ENCODE measurements around the gene DEPDC5. TPM values are rescaled to one million over a fixed set of nuclear protein-coding genes. Genes with fewer than 3 reads are reported as not detected.
"Not testable (repeated sequence)": the region's sequence is repeated elsewhere in the genome, so short reads cannot be mapped to it uniquely, and the experiment has no call there.

DEPDC5 gene
- total and polyA plus RNA-seq, 12 donors = 14.4 to 35.9 (median 23.1) TPM

GRCh38 chr22:31752096-31752847 is 1.5 kb upstream of the DEPDC5 start:
- 79 to 82% (median 80%) methylated on average over 7 of the region's 7 CpGs for WGBS, 4 donors
- no peak for TF ChIP-seq POLR2A (IDR thresholded peaks at IDR 0.05)
- TF ChIP-seq, protein P1, sequence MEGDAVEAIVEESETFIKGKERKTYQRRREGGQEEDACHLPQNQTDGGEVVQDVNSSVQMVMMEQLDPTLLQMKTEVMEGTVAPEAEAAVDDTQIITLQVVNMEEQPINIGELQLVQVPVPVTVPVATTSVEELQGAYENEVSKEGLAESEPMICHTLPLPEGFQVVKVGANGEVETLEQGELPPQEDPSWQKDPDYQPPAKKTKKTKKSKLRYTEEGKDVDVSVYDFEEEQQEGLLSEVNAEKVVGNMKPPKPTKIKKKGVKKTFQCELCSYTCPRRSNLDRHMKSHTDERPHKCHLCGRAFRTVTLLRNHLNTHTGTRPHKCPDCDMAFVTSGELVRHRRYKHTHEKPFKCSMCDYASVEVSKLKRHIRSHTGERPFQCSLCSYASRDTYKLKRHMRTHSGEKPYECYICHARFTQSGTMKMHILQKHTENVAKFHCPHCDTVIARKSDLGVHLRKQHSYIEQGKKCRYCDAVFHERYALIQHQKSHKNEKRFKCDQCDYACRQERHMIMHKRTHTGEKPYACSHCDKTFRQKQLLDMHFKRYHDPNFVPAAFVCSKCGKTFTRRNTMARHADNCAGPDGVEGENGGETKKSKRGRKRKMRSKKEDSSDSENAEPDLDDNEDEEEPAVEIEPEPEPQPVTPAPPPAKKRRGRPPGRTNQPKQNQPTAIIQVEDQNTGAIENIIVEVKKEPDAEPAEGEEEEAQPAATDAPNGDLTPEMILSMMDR (IDR thresholded peaks at IDR 0.05) = no peak
- Histone ChIP-seq H3K27me3 (no peaks in the 10 kb centered on the region), H3K9me3 (replicated peaks in 1 of 3) (no peaks in the 10 kb centered on the region), H3K4me1 (replicated peaks in 1 of 2) (peaks cover 37 to 63% of the 10 kb centered on the region in 2 donors), H3K27ac (peak overlapping the region; percentile 90 to 97 (median 95)), H3K36me3 (replicated peaks in 1 of 2) (no peaks in the 10 kb centered on the region), H3K4me3 (no peak overlapping the region)
- DNase-seq = no peak
- intact Hi-C loops (cut with DNase I) = no loop called here

DNA sequence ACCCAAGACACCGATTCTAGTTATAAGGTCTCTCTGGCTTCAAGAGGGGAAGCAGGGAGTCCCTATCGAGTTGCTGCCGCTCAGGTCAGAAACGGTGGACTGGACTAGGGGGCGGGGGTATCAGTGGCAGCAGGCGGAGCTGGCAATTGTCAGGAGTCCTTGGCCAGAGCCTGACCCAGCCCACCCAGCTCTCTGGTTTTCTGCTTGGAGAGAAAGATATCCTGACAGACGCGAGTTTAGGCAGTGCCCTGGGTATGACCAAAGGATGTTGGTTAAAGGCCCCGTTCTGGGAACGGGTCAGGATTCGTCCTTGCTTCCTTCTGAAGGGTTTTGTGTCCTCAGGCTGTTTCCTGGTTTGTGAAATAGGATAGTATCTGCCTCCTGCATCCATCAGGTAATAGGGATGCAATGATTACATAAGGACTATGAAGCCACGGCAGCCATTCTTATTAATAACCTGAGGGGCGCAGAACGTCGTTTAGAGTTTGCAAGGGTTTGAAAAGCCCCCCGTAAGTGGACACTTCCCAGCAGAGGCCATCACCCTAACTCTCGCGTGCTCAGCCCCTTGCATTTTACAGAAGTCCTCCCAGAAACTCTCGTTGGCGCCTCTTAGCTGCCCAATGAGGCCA is 700 bp upstream of the DEPDC5 start:
- intact Hi-C loops (cut with DNase I) = no loop called here
- Histone ChIP-seq H3K27me3 (no peaks in the 10 kb centered on the region), H3K27ac (peak overlapping the region; percentile 90 to 97 (median 95)), H3K36me3 (replicated peaks in 1 of 2) (peaks cover 0 to 4% of the 10 kb centered on the region in 2 donors), H3K4me1 (replicated peaks in 1 of 2) (peaks cover 36 to 61% of the 10 kb centered on the region in 2 donors), H3K4me3 (peak overlapping the region in 3 of 4 donors; percentile 32 to 82 (median 72)), H3K9me3 (replicated peaks in 1 of 3) (no peaks in the 10 kb centered on the region)
- TF ChIP-seq, protein P1 (IDR thresholded peaks at IDR 0.05) = no peak
- TF ChIP-seq POLR2A (IDR thresholded peaks at IDR 0.05) = no peak
- peak; percentile 50 to 82 (median 59) for DNase-seq
- WGBS, 4 donors = 4 to 6% (median 5%) methylated on average over 8 to 20 of the region's 20 CpGs

- intact Hi-C loops (cut with DNase I) = no loop called here
- Histone ChIP-seq H3K9me3 (replicated peaks in 1 of 3) (no peaks in the 10 kb centered on the region), H3K27me3 (no peaks in the 10 kb centered on the region), H3K27ac (peak overlapping the region in 4 of 5 donors; percentile 90 to 97 (median 96)), H3K4me3 (peak overlapping the region in 2 of 4 donors; percentile 72 to 82), H3K36me3 (replicated peaks in 1 of 2) (peaks cover 0 to 18% of the 10 kb centered on the region in 2 donors), H3K4me1 (replicated peaks in 1 of 2) (peaks cover 25 to 50% of the 10 kb centered on the region in 2 donors)
- no peak for DNase-seq
- 18 to 28% (median 24%) methylated on average over 6 of the region's 6 CpGs for WGBS, 4 donors
- no peak for TF ChIP-seq POLR2A (IDR thresholded peaks at IDR 0.05)
- TF ChIP-seq, protein P1 (IDR thresholded peaks at IDR 0.05) = no peak
Measured at GRCh38 chr22:31754813-31755212, 994 bp downstream of the DEPDC5 start.

- peak in 4 of 7 donors; percentile 25 to 52 (median 38) for DNase-seq
- intact Hi-C loops (cut with DNase I) = no loop called here
- no peak overlapping the region for H3K27ac ChIP-seq
- TF ChIP-seq, protein P1 (IDR thresholded peaks at IDR 0.05) = no peak
- TF ChIP-seq POLR2A (IDR thresholded peaks at IDR 0.05) = no peak
- 19 to 47% (median 25%) methylated on average over 1 of the region's 1 CpG for WGBS, 4 donors
- H3K4me1 ChIP-seq (replicated peaks in 1 of 2) = peaks cover 20 to 42% of the 10 kb centered on the region in 2 donors
- peaks cover 0 to 35% of the 10 kb centered on the region in 2 donors for H3K36me3 ChIP-seq (replicated peaks in 1 of 2)
- no peaks in the 10 kb centered on the region for H3K9me3 ChIP-seq (replicated peaks in 1 of 3)
- no peak overlapping the region for H3K4me3 ChIP-seq
- H3K27me3 ChIP-seq = no peaks in the 10 kb centered on the region
Measured at GRCh38 chr22:31757265-31757664, 3.4 kb downstream of the DEPDC5 start.

DNA sequence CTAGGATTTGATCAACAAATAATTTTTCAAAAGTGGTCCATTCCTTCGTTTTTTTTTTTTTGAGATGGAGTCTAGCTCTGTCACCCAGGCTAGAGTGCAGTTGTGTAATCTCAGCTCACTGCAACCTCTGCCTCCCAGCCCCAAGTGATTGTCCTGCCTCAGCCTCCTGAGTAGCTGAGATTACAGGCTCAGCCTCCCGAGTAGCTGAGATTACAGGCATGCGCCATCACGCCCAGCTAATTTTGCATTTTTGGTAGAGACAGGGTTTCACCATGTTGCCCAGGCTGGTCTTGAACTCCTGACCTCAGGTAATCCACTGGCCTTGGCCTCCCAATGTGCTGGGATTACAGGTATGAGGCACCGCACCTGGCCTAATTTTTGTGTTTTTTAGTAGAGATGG is 5.0 kb downstream of the DEPDC5 start:
- H3K27ac ChIP-seq; H3K9me3 ChIP-seq (replicated peaks in 1 of 3); DNase-seq; H3K4me3 ChIP-seq; intact Hi-C loops (cut with DNase I); H3K27me3 ChIP-seq: not testable (repeated sequence)
- WGBS, 4 donors = 89 to 90% (median 89%) methylated on average over 5 of the region's 5 CpGs
- H3K4me1 ChIP-seq (replicated peaks in 1 of 2) = peaks cover 10 to 32% of the 10 kb centered on the region in 2 donors
- H3K36me3 ChIP-seq (replicated peaks in 1 of 2) = peaks cover 0 to 42% of the 10 kb centered on the region in 2 donors
